GM23338 (cell line): ENCODE results near the gene HDAC8. TPM values are rescaled to one million over a fixed set of nuclear protein-coding genes. Genes with fewer than 3 reads are reported as not detected.

Source experiments
- ATAC-seq: fragments of 200-7000 bp; cut with Tn5 transposase; 3 replicates; pipeline ENCODE4 v1.9.1; 2020
- DNase-seq: peaks from one replicate; pipeline ENCODE4 v3.0.0-alpha.2; 2015; ENCODE audit warnings: low spot score
- H2AFZ ChIP-seq: fragments of 200-600 bp; sonication (generic); 2 replicates; pipeline ENCODE4 v1.8.0; 2016; ENCODE audit warnings: antibody characterized with exemption, mild to moderate bottlenecking, moderate library complexity
- H3F3A ChIP-seq: fragments of 200-600 bp; sonication (generic); replicated peaks from 2 replicates; pipeline ENCODE4 v1.8.0; 2017; ENCODE audit warnings: antibody characterized with exemption, mixed run types, low read depth
- H3K27ac ChIP-seq: fragments of 200-600 bp; sonication (generic); 2 replicates; pipeline ENCODE4 v1.6.1; 2016; ENCODE audit warnings: low read depth
- H3K27me3 ChIP-seq: fragments of 200-600 bp; sonication (generic); 2 replicates; pipeline ENCODE4 v1.8.0; 2016; ENCODE audit warnings: mild to moderate bottlenecking, mixed run types, moderate library complexity; ENCODE audit not compliant: insufficient read depth
- H3K36me3 ChIP-seq: fragments of 200-600 bp; sonication (generic); 2 replicates; pipeline ENCODE4 v1.8.0; 2016; ENCODE audit warnings: mild to moderate bottlenecking; ENCODE audit not compliant: insufficient read depth
- H3K4me1 ChIP-seq: fragments of 200-600 bp; sonication (generic); 2 replicates; pipeline ENCODE4 v1.8.0; 2016; ENCODE audit warnings: mild to moderate bottlenecking, moderate library complexity; ENCODE audit not compliant: insufficient read depth
- H3K4me2 ChIP-seq: fragments of 200-600 bp; sonication (generic); 2 replicates; pipeline ENCODE4 v1.7.1; 2017; ENCODE audit warnings: mixed run types
- H3K4me3 ChIP-seq: fragments of 200-600 bp; sonication (generic); 2 replicates; pipeline ENCODE4 v1.6.1; 2016; ENCODE audit warnings: mixed run types
- H3K79me2 ChIP-seq: fragments of 200-600 bp; sonication (generic); replicated peaks from 2 replicates; pipeline ENCODE4 v1.8.0; 2017; ENCODE audit warnings: mild to moderate bottlenecking; ENCODE audit not compliant: insufficient read depth
- H3K9me2 ChIP-seq: fragments of 200-600 bp; sonication (generic); 2 replicates; pipeline ENCODE4 v1.8.0; 2017; ENCODE audit not compliant: insufficient read depth
- H4K20me1 ChIP-seq: fragments of 200-600 bp; sonication (generic); replicated peaks from 2 replicates; pipeline ENCODE4 v1.8.0; 2017; ENCODE audit warnings: mild to moderate bottlenecking; ENCODE audit not compliant: insufficient read depth
- H3K27ac Mint-ChIP-seq: 2 replicates; pipeline ENCODE4 v1.8.0; 2020; ENCODE audit warnings: inconsistent platforms, mild to moderate bottlenecking, moderate library complexity, mixed read lengths
- H3K27me3 Mint-ChIP-seq: 3 replicates; pipeline ENCODE4 v1.8.0; 2022; ENCODE audit warnings: low read depth, mild to moderate bottlenecking, moderate library complexity, mixed read lengths, inconsistent platforms; ENCODE audit not compliant: insufficient read depth, poor library complexity
- H3K36me3 Mint-ChIP-seq: 3 replicates; pipeline ENCODE4 v1.8.0; 2021; ENCODE audit warnings: low read depth, mild to moderate bottlenecking, inconsistent platforms, moderate library complexity, mixed read lengths
- H3K4me1 Mint-ChIP-seq: 3 replicates; pipeline ENCODE4 v1.8.0; 2020; ENCODE audit warnings: mild to moderate bottlenecking, inconsistent platforms, mixed read lengths
- H3K4me3 Mint-ChIP-seq: 3 replicates; pipeline ENCODE4 v1.8.0; 2021; ENCODE audit warnings: moderate library complexity, mild to moderate bottlenecking, inconsistent platforms, mixed read lengths
- H3K9me3 Mint-ChIP-seq: 3 replicates; pipeline ENCODE4 v1.8.0; 2020; ENCODE audit warnings: moderate library complexity, mild to moderate bottlenecking, inconsistent platforms, mixed read lengths
- CREB1 ChIP-seq: fragments of 250-450 bp; sonication (Bioruptor Pico); IDR thresholded peaks from 2 replicates; pipeline ENCODE4 v1.5.0; 2020; ENCODE audit warnings: low read depth, mild to moderate bottlenecking, moderate library complexity
- CTCF ChIP-seq, 2 experiments: fragments of 200-600 bp in 1 of 2; sonication (generic) in 1 of 2; conservative IDR thresholded peaks; 2 replicates each; pipeline versions ENCODE4 v1.5.1 to v1.6.1; 2016 to 2017; ENCODE audit warnings: antibody characterized with exemption in 2 of 2, low read depth in 2 of 2, mild to moderate bottlenecking in 2 of 2, moderate library complexity in 1 of 2
- ETS1 ChIP-seq: IDR thresholded peaks from 2 replicates; pipeline ENCODE4 v1.6.1; 2016; ENCODE audit warnings: antibody characterized with exemption
- EZH2 ChIP-seq: fragments of 200-600 bp; sonication (generic); IDR thresholded peaks from one replicate; pipeline ENCODE4 v1.8.0; 2017; ENCODE audit warnings: antibody characterized with exemption, mild to moderate bottlenecking, low read depth; ENCODE audit not compliant: unreplicated experiment
- EZH2phosphoT487 ChIP-seq: fragments of 200-600 bp; sonication (generic); IDR thresholded peaks from one replicate; pipeline ENCODE4 v1.8.1; 2018; ENCODE audit warnings: antibody characterized with exemption; ENCODE audit not compliant: unreplicated experiment
- JUNB ChIP-seq: IDR thresholded peaks from one replicate; pipeline ENCODE4 v1.6.1; 2016; ENCODE audit warnings: antibody characterized with exemption; ENCODE audit not compliant: unreplicated experiment
- NANOG ChIP-seq: IDR thresholded peaks from 2 replicates; pipeline ENCODE4 v1.6.1; 2016; ENCODE audit warnings: antibody characterized with exemption, borderline replicate concordance
- POLR2AphosphoS5 ChIP-seq: IDR thresholded peaks from 2 replicates; pipeline ENCODE4 v1.6.1; 2016; ENCODE audit warnings: antibody characterized with exemption, low read depth
- REST ChIP-seq: IDR thresholded peaks from one replicate; pipeline ENCODE4 v1.6.1; 2018; ENCODE audit warnings: antibody characterized with exemption; ENCODE audit not compliant: unreplicated experiment
- STAT1 ChIP-seq: IDR thresholded peaks from one replicate; pipeline ENCODE4 v1.6.1; 2016; ENCODE audit warnings: antibody characterized with exemption; ENCODE audit not compliant: unreplicated experiment
- ZNF114 ChIP-seq: fragments of 250-450 bp; sonication (Bioruptor Pico); IDR thresholded peaks from 2 replicates; pipeline ENCODE4 v1.5.0; 2020; ENCODE audit warnings: mild to moderate bottlenecking, moderate library complexity
- ZNF331 ChIP-seq: fragments of 250-450 bp; sonication (Bioruptor Pico); IDR thresholded peaks from 2 replicates; pipeline ENCODE4 v1.5.0; 2020; ENCODE audit warnings: low read depth, mild to moderate bottlenecking, moderate library complexity
- ZNF462 ChIP-seq: fragments of 250-450 bp; sonication (Bioruptor Pico); IDR thresholded peaks from 2 replicates; pipeline ENCODE4 v1.5.0; 2020; ENCODE audit warnings: mild to moderate bottlenecking, moderate library complexity
- polyA plus RNA-seq: library from polyadenylated mRNA; unstranded; fragments of >200 nt; fragmentation: Nextera tagmentation; extraction: Ambion mirVana; gene quantifications from 2 replicates; pipeline ENCODE4 v1.2.1, GENCODE V29; 2016
- total RNA-seq: library from RNA; depleted of rRNA; stranded (reverse); fragments of >200 nt; shearing (Covaris generic); gene quantifications from 2 replicates; pipeline ENCODE4 v1.2.3, GENCODE V29; 2014

Gene HDAC8
- total and polyA plus RNA-seq, 2 experiments from 2014 or later = 21.6 to 28.7 TPM

- Mint-ChIP-seq H3K27me3 (peaks cover 18% of the 10 kb centered on the region), H3K4me1 (peaks cover 18% of the 10 kb centered on the region)
Measured at GRCh38 chrX:72317139-72317538, 255.5 kb downstream of the HDAC8 start.

More at GRCh38 chrX:72317139-72317538, 255.5 kb downstream of the HDAC8 start:
- Histone ChIP-seq H3F3A (no peaks in the 10 kb centered on the region), H3K9me2 (no peaks in the 10 kb centered on the region), H3K27ac (no peak overlapping the region), H3K27me3 (no peaks in the 10 kb centered on the region), H3K4me2 (no peak overlapping the region), H3K4me3 (no peak overlapping the region), H3K79me2 (no peaks in the 10 kb centered on the region), H2AFZ (no peak overlapping the region), H3K36me3 (no peaks in the 10 kb centered on the region), H3K4me1 (peaks cover 3% of the 10 kb centered on the region), H4K20me1 (no peaks in the 10 kb centered on the region)
- Mint-ChIP-seq H3K4me3 (no peak overlapping the region), H3K9me3 (no peaks in the 10 kb centered on the region), H3K36me3 (no peaks in the 10 kb centered on the region), H3K27ac (no peak overlapping the region)
- TF ChIP-seq REST (no peak), CREB1 (CRISPR knock-in tag) (no peak), ZNF462 (CRISPR knock-in tag) (no peak), CTCF (conservative IDR thresholded peaks at IDR 0.05; ENCODE audit: low read depth in 2 of 2) (no peak), EZH2phosphoT487 (no peak), NANOG (no peak), ETS1 (no peak), EZH2 (no peak), ZNF114 (CRISPR knock-in tag) (no peak), POLR2AphosphoS5 (no peak), STAT1 (no peak), ZNF331 (CRISPR knock-in tag) (no peak), JUNB (no peak)
- ATAC-seq (no peak), DNase-seq (no peak)
